ENCODE data around the gene SLC6A11.
A peak's percentile ranks its signal among the peaks of the same experiment; 100 is the strongest.

The SLC6A11 gene

DNA sequence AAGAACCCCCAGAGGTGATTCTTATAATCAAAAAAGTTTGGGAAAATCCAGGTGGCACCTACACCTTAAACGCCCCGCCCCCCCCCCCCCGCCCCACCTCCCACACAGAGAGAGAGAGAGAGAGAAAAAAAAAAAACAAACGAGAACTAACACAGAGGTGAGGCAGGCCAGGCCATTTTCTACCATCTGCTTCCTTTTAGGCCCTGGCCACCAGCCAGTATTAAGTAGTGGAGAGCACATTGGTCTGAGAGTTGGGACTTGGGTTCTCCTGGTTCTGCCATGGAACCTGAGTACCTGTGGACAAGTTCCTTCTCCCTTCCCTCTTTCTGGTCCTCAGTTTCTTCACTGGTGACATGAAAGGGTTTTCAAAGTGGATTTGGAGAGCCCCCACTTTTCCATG is 60.6 kb downstream of the SLC6A11 start:
- DNase-seq (ENCODE audit: extremely low spot score, insufficient read length, low read depth), result no peak
- FAIRE-seq, result no peak

GRCh38 chr3:10882851-10883250 is 66.8 kb downstream of the SLC6A11 start:
- no peak for DNase-seq (ENCODE audit: extremely low spot score, insufficient read length, low read depth)
- FAIRE-seq, result no peak

GRCh38 chr3:10883478-10884234 is 67.6 kb downstream of the SLC6A11 start:
- DNase-seq (ENCODE audit: extremely low spot score, insufficient read length, low read depth) (no peak), FAIRE-seq (peak; percentile 39)

DNA sequence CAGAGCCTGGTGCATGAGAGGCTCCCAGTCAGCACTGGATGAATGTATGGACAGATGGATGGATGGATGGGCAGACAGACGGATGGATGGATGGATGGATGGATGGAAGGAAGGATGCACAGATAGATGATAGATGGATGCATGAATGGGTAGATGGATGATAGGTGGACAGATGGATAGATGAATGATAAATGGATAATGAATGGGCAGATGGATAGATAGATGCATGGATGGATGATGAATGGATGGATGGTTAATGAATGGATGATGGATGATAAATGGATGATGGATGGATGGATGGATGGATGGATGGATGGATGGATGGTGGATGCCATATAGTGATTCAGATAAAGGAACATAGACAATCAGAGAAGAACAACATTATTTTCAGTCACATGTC is 71.0 kb downstream of the SLC6A11 start:
- DNase-seq (ENCODE audit: extremely low spot score, insufficient read length, low read depth) (no peak), FAIRE-seq (no peak)

DNA sequence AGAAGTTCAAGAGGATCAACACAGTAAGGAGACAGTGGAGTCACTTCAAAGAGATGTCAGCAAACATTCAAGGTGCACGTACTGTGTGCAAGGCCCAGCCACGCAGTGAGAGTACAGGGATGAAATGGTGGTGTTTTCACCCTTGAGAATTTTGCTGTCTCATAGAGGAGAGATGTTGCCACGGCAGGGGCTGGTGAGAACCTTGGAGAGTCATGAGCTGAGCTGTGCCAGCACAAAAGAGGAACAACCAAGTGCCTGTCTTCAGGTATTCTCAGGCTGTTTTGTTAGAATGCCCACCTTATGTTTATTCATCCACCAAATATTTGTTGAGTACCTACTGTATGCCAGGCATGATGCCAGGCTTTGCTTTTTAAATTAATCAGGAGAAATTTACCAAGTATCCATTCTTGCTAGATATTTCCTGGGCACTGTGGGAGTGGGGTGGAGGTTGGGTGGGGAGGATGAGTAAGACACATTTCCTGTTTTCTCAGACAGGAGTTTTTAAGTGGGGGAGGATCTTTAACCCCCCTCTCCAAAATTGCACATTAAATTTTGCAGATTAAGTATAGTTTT is 72.6 kb downstream of the SLC6A11 start:
- DNase-seq (ENCODE audit: extremely low spot score, insufficient read length, low read depth) (no peak), FAIRE-seq (no peak)

DNA sequence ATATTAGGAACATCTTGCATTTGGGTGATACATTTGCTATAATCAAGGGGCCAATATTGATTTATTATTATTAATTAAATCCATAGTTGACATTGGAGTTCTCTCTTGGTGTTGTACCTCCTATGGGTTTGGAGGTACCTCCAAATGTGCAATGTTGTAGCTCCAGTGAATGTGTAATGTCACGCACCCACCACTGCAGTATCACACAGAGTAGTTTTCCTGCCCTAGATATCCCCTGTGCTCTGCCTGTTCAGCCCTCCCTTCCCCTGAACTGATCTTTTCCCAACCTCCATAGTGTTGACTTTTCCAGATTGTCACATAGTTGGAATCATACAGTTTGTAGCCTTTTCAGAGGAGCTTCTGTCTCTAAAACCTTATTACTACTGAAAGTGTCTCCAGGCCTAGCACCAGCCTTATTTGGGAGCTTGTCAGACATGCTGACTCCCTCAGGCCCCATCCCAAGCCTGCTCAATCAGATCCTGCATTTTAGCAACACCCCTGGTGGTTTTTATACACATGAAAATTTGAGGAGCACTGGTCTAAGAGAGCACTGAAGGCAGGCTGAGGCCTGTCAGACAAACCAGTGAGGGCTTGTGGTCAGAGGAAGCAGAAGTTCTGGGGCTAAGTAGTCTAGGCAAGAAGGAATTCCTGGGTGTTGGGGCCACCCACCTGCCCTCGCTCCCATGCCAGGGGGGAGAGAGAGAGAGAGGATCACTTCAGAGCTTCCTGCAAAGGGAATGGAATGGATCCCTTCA is 73.4 kb downstream of the SLC6A11 start:
- DNase-seq (ENCODE audit: extremely low spot score, insufficient read length, low read depth), result no peak
- FAIRE-seq, result no peak

DNA sequence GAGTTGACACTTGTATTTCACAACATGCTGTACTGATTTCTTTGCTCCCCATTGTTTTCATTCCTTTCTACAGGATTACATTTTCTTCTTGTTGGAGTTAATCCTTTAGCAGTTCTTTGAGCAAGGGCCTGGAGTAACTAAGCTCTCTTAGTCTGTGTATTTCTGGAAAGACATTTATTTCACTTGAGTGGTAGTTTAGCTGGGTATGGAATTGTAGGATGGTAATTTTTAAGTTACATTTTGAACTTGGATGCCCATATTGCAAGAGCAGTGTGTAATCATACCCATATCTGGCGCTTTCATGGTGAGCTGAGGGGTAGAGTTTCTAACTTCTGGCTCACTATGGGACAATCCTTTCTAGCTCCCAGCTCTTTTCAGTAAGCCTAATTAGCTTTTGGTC is 74.6 kb downstream of the SLC6A11 start:
- DNase-seq (ENCODE audit: extremely low spot score, insufficient read length, low read depth), result no peak
- FAIRE-seq, result no peak

GRCh38 chr3:10892622-10893021 is 76.6 kb downstream of the SLC6A11 start:
- FAIRE-seq (no peak), DNase-seq (ENCODE audit: extremely low spot score, insufficient read length, low read depth) (no peak)

- FAIRE-seq (no peak), DNase-seq (ENCODE audit: extremely low spot score, insufficient read length, low read depth) (no peak)
These were observed 85.4 kb downstream of the SLC6A11 start for GRCh38 chr3:10901296-10901945.

DNA sequence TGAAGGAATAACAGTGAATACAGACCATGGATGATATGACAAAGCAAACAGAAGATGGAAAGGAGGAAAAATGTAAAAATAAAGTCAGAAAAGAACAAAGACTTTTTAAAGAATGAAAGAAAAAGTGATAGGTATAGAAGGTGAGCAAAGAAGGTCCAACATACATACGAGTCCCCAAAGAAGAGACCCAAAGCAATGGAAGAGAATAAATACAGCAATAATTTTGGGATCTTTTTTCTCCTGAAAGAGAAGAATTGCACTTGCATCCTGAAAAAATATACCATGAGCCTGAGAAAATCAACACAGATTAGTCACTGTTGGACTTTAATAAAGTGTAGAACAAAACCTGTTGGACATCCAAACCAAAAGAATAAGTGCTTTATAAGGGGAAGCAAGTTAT is 91.2 kb downstream of the SLC6A11 start:
- FAIRE-seq (no peak), DNase-seq (ENCODE audit: extremely low spot score, insufficient read length, low read depth) (no peak)

DNA sequence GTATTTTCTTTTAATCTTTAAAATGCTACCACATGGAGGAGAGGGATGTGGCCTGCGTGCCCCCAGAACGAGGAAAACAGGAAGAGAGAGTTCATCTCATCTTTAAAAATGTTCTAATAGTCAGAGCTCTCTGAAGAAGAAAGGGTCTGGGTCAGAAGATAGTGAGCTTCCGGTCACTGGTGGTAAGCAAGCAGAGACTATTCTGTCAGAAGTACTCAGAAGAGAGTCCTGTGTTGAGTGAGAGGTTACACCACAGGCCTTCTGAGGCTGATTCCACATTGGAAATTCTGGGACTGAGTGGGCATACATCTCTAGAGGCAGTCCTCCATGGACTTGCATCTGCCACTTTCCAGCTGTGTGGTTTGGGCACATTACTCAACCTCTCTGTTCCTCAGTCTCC is 94.3 kb downstream of the SLC6A11 start:
- no peak for DNase-seq (ENCODE audit: extremely low spot score, insufficient read length, low read depth)
- FAIRE-seq, result no peak

DNA sequence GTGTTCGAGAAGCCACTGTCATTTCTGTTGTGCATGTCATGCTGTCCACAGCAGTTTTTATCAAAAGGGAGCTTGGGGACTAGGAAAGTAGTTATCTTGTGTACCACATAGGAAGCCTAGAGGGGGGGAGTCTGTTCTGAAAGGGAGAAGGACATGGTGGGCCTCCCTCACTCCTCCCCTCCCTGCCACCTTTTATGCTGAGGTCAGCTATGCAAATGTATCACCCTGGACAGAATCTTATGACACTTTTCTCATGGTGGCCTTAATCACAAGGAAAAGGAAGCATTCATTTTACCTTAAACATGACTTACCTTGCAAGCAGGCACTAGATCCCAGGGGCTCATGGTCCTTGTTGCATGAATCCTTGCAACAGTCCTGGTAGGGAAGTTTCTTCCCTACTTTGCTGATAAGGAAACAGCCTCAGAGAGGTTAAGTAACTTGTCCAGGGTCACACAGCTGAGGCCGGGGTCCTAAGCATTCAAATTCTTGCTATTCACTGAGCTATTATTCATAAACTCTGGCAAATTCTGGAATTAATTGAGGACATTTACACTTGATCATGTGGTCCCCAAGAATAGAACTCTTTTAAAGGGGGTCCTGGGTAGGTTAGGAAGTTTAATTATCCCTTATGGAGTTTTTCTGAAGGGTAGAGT is 95.4 kb downstream of the SLC6A11 start:
- FAIRE-seq (no peak), DNase-seq (ENCODE audit: extremely low spot score, insufficient read length, low read depth) (no peak)

DNA sequence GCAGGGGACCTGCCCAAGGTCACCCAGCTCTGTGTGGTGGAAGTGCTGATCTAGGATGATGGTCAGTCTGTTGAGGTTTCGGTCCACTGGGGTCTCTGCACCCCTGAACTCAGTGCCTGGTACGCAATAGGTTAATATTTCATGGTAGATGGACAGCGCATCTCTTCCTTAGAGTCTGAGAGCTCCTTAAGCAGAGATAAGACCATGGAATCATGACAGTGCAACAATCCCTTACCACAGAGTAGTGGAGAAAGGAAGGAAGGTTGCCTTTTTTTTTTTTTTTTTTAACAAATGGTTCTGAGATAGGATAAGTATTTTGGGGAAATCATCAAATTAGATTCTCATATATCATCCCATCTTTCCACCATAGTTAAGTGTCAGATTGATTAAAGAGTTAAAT is 96.8 kb downstream of the SLC6A11 start:
- no peak for FAIRE-seq
- no peak for DNase-seq (ENCODE audit: extremely low spot score, insufficient read length, low read depth)

DNA sequence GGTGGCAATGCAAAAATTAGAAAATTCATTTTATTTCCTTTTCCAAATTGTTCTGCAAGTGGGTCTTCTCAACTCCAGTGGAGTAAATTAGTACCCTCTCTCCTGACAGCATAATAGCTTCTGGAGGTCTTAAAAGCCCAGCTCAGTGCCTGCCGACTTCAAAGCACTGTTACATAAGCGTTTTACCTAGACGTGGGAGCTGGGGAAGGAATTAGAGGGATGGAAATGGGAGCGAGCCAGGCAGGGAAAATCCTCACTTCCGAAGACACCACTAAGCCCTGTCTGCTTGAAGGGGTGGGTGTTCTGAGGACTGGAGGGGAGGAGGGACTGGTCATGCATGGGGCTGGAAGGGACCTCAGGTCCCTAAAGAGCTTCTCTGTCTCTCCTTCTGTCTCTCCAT is 99.3 kb downstream of the SLC6A11 start:
- no peak for FAIRE-seq
- DNase-seq (ENCODE audit: extremely low spot score, insufficient read length, low read depth), result no peak

DNA sequence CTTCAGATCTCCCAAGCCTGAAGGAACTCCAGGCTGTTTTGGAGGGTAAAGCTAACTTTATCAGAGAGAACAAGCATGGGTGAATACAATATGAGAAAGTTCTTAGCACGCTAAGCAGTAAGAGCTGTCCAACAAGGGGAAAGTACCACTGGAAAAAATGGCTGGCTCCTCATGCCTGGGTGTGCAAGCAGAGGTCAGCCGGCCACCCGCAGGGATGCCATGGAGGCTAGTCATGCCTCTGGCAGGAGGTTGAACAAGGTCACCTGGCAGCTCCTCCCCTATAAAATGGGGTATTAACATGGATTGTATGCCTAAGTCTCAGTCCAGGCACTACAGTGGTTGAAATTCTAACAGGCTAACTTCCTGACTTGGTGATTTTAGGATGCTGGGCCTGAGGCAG is 101.1 kb downstream of the SLC6A11 start:
- FAIRE-seq, result no peak
- DNase-seq (ENCODE audit: extremely low spot score, insufficient read length, low read depth), result no peak

DNA sequence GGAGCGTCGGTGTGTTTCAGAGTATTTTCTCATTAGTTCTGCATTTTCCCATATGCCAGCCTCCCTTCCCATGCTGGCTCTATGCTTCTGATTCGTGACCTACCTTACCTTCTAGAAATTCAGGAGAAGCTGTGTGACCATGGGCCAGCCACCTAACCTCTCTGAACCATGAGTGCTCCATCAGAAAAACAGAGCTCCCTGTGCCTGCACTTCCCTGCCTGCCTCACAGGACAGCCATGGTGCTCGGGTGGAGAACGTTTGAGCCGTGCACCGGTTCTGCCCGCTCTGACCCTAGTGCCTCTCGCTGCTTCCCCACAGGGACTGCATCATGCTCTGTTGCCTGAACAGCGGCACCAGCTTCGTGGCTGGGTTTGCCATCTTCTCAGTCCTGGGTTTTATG is 102.0 kb downstream of the SLC6A11 start:
- FAIRE-seq, result no peak
- DNase-seq (ENCODE audit: extremely low spot score, insufficient read length, low read depth), result no peak

DNA sequence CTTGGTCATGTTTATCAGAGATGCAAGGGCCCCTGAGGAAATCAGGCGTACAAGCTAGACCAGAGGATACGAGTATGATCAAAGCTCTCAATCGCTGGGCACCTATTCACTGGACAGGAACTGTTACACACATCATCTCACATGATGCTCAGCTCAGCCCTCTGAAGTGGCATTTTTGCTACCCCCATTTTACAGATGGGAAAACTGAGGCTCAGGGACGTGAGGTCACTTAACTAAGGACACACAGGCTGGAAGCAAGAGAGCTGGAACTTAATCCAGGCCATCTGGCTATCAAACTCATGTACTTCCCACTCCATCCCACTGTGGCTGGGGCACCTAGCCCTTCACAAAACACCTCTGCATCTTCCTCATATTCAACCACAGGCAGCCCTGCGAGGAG is 103.6 kb downstream of the SLC6A11 start:
- FAIRE-seq (no peak), DNase-seq (ENCODE audit: extremely low spot score, insufficient read length, low read depth) (no peak)

- no peak for FAIRE-seq
- DNase-seq (ENCODE audit: extremely low spot score, insufficient read length, low read depth), result no peak
These were observed 109.6 kb downstream of the SLC6A11 start for GRCh38 chr3:10925436-10926255.

DNA sequence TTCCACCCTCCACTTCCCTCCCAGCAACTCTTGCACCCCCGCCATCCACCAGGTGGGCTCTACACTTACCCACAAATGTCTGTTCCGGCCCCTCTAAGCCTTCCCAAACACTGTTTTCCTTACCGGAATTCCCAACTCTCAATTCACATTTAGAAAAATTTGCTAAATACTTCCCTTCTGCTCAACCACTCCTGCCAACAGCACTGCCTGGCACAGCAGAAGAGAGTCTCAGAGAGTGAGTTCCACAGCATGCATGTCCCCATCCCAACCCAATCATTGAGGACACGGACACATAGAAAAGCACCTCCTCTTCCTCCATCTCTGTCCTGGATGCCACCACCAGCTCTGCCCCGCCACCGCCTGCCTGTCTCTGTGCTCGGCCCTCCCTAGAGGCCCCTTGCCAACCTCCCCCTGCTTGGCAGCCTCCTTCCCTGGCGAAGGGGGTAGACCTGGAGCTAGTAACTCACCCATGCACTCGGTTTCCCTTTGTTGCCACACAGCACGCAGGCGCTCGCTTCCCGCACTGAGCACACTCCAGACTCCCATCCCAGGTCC is 110.3 kb downstream of the SLC6A11 start:
- no peak for DNase-seq (ENCODE audit: extremely low spot score, insufficient read length, low read depth)
- no peak for FAIRE-seq

All from GM18507 (cell line).